GM18873 (cell line): ENCODE measurements around the gene PRAMEF27.
"Not testable (repeated sequence)": the region's sequence is repeated elsewhere in the genome, so short reads cannot be mapped to it uniquely, and the experiment has no call there.

Source experiments
- ATAC-seq: cut with Tn5 transposase; IDR thresholded peaks from one replicate; pipeline ENCODE4 v1.9.1; 2021; ENCODE audit warnings: mild to moderate bottlenecking, moderate library complexity, moderate number of reproducible peaks; ENCODE audit not compliant: unreplicated experiment, low FRiP score

Gene PRAMEF27

DNA sequence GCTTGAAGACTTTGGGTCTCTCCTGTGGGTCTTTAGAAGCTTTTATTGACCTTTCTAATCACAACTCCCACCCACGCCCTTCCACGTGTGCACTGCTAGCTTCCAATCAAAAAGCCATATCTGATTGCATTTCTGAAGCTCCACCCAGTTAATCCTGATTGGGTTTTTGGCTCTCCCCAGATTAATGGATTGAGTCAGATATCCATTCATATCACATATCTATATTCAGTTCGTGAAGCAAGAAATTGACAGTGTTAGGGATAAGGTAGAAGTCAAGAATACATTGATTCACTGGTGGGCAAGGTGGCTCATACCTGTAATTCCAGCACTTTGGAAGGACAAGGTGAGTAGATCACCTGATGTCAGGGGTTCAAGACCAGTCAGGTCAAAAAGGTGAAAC, at the start of gene PRAMEF27:
Gene PRAMEF27 (minus strand): TSS at position 101 of the 400 bp plus-strand sequence. CDS start 2,916 bp downstream, outside the sequence.
- ATAC-seq = not testable (repeated sequence)

DNA sequence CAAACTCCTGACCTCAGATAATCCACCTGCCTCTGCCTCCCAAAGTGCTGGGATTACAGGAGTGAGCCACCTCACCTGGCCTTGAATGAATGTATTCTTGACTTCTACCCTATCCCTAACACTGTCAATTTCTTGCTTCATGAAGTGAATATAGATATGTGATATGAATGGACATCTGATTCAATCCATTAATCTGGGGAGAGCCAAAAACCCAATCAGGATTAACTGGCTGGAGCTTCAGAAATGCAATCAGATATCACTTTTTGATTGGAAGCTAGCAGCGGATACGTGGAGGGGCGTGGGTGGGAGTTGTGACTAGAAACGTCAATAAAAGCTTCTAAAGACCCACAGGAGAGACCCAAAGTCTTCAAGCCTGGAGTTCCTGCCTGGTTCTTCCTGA, 14.1 kb upstream of the PRAMEF27 start, which contains the start of gene PRAMEF25:
Gene PRAMEF25 (plus strand): TSS at position 301 of the 400 bp plus-strand sequence. CDS start 2,920 bp downstream, outside the sequence.
- not testable (repeated sequence) for ATAC-seq

- ATAC-seq = not testable (repeated sequence)
Observed at GRCh38 chr1:13019846-13020245, 36.5 kb downstream of the PRAMEF27 start.

DNA sequence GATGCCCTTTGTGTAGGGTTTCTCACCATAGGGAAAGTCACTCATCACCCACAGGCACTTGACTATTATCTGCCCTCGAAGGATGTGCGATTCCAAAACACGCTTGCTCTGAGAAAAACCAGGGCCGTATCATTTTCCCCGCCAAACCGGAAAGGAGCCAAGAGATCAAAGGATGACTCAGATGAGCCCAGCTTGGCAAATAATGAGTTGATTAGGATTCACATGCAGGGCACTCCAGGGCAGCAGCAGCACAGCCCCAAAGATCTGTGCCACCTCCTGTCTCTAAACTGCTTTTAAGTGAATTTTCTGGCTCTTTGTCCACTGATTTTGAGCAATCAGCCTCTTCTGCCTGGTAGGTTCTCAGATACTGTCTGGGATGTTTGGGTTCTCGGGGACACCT, 44.4 kb downstream of the PRAMEF27 start:
- ATAC-seq = not testable (repeated sequence)

GRCh38 chr1:13009348-13009747, 47.0 kb downstream of the PRAMEF27 start:
- not testable (repeated sequence) for ATAC-seq

- ATAC-seq = not testable (repeated sequence)
Observed at GRCh38 chr1:13005732-13006131, 50.6 kb downstream of the PRAMEF27 start.
